ENCODE data around the gene CENPS. TPM values are rescaled to one million over a fixed set of nuclear protein-coding genes. Genes with fewer than 3 reads are reported as not detected.

CENPS gene
- total RNA-seq, 1 donor from 2014 or later, result 15.2 TPM

DNA sequence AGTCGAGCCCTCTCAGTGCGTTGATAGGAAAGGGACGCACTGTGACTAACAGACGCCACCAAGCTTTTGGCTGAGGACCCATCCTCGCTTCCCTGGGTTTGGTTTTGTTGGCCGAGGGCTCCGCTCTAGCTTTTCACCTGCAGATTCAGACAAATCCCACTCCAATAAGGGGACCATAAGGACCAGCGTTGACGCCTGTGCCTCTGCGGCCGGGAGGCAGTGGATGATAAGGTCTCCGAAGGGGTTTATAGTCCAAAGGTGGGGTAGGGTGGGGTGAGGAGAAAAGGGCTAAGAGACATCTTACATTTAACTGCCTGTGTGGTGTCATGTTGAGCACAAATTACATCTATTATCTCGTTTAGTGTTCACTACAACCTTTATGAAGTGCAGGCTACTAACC lies 45.3 kb downstream of the CENPS start:
- Mint-ChIP-seq H3K27ac (peak overlapping the region; percentile 86), H3K9me3 (no peaks in the 10 kb centered on the region), H3K4me1 (peaks cover 49% of the 10 kb centered on the region), H3K27me3 (no peaks in the 10 kb centered on the region), H3K4me3 (peak overlapping the region; percentile 95), H3K36me3 (ENCODE audit: low read depth) (peaks cover 10% of the 10 kb centered on the region)
- intact Hi-C loops (cut with micrococcal nuclease), result loop anchor here (10.0 kb wide), 1 partner anchor 1329 kb away; the partner anchor contains the start of genes CLCN6 and MTHFR
- no peak for TF ChIP-seq CTCF (IDR thresholded peaks at IDR 0.05)
- ChIA-PET POLR2A (interaction anchor here (0.5 to 1.5 kb wide), 4 partner anchors 17 to 1602 kb away, joined by 3 to 6 read pairs (median 4); partner anchors contain the start of gene CENPS), CTCF (no interaction called here)
- DNase-seq (no peak), ATAC-seq (ENCODE audit: low read depth) (no peak)

- POLR2A ChIA-PET, result no interaction called here
These were observed 49.1 kb downstream of the CENPS start for GRCh38 chr1:10479296-10479695.

DNA sequence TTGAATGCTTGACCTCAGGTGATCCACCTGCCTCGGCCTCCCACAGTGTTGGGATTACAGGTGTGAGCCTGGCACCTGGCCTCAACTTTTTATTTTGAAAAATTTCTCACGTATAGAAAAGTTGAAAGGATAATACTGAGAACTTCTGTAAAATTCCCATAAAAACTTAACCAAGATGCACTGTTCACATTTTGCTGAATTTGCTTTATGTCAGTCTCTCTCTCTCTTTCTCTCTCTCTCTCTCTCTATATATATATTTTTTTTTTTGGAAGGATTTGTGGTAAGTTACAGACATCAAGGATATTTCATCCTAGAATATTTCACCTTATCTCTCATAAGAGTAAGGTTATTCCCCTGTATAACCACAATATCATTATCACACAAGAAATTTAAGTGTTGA lies 50.4 kb downstream of the CENPS start:
- POLR2A ChIA-PET, result no interaction called here
- H3K27ac Mint-ChIP-seq, result no peak overlapping the region
- H3K4me3 Mint-ChIP-seq, result no peak overlapping the region
- no peak for TF ChIP-seq CTCF (IDR thresholded peaks at IDR 0.05)
- DNase-seq, result no peak
- H3K4me1 Mint-ChIP-seq, result peaks cover 12% of the 10 kb centered on the region
- CTCF ChIA-PET, result no interaction called here
- H3K27me3 Mint-ChIP-seq, result no peaks in the 10 kb centered on the region
- ATAC-seq (ENCODE audit: low read depth), result no peak
- peaks cover 14% of the 10 kb centered on the region for H3K36me3 Mint-ChIP-seq (ENCODE audit: low read depth)
- intact Hi-C loops (cut with micrococcal nuclease), result no loop called here
- H3K9me3 Mint-ChIP-seq, result no peaks in the 10 kb centered on the region

More at GRCh38 chr1:10479296-10479695, 49.1 kb downstream of the CENPS start:
- ATAC-seq (ENCODE audit: low read depth), result no peak
- no peaks in the 10 kb centered on the region for H3K27me3 Mint-ChIP-seq
- H3K4me3 Mint-ChIP-seq, result no peak overlapping the region
- CTCF ChIA-PET, result no interaction called here
- H3K9me3 Mint-ChIP-seq, result no peaks in the 10 kb centered on the region
- no peak for DNase-seq
- H3K36me3 Mint-ChIP-seq (ENCODE audit: low read depth), result peaks cover 11% of the 10 kb centered on the region
- H3K4me1 Mint-ChIP-seq, result peaks cover 20% of the 10 kb centered on the region
- TF ChIP-seq CTCF (IDR thresholded peaks at IDR 0.05), result no peak
- intact Hi-C loops (cut with micrococcal nuclease), result loop anchor here (10.0 kb wide), 1 partner anchor 1326 kb away; the partner anchor contains the start of genes CLCN6 and MTHFR
- H3K27ac Mint-ChIP-seq, result no peak overlapping the region

- intact Hi-C loops (cut with micrococcal nuclease), result no loop called here
- no peak for DNase-seq
- peaks cover 23% of the 10 kb centered on the region for H3K36me3 Mint-ChIP-seq (ENCODE audit: low read depth)
- no peak overlapping the region for H3K4me3 Mint-ChIP-seq
- no peak for TF ChIP-seq CTCF (IDR thresholded peaks at IDR 0.05)
- H3K4me1 Mint-ChIP-seq, result peaks cover under 1% of the 10 kb centered on the region
- POLR2A ChIA-PET, result no interaction called here
- no peaks in the 10 kb centered on the region for H3K9me3 Mint-ChIP-seq
- ATAC-seq (ENCODE audit: low read depth), result no peak
- CTCF ChIA-PET, result no interaction called here
- H3K27ac Mint-ChIP-seq, result no peak overlapping the region
- no peaks in the 10 kb centered on the region for H3K27me3 Mint-ChIP-seq
These were observed 54.3 kb downstream of the CENPS start for GRCh38 chr1:10484521-10484920.

DNA sequence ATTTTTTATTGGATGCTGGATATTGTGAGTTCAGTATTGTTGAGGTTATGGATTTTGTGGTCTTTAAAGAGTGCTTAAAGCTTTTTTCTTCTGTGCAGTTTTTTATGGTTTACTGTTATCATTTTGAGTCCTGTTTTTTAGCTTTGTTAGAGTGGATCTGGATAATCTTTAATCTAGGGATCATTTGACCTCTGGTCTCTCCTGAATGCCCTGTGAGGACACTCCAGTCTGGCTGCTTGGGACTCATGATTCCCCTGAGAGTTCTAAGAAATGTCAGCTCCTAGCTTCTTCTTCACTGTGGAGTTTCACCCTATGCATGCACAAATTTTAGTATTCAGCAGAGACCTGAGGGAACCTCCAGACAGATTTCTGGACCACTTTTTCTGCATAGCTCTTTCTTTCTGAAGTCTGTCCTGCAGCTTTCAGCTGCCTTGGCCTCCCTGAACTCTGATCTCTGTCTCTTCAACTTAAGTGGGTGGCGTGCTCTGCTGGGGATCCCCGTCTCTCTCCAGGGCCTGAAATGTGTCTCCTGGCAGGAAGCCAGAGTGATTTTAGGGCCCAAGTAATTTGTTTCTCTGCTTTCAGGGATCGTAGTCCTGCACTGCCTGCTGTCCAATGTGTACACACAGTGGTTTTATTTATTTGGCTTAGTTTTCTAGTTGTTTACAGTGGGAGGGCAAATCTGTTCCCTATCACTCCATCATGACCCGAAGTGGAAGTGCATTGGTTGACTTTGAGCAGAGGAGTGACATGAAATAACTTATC lies 59.2 kb downstream of the CENPS start:
- DNase-seq (no peak), ATAC-seq (ENCODE audit: low read depth) (no peak)
- peaks cover 20% of the 10 kb centered on the region for H3K36me3 Mint-ChIP-seq (ENCODE audit: low read depth)
- no peak overlapping the region for H3K4me3 Mint-ChIP-seq
- no peak overlapping the region for H3K27ac Mint-ChIP-seq
- TF ChIP-seq CTCF (IDR thresholded peaks at IDR 0.05), result no peak
- ChIA-PET CTCF (no interaction called here), POLR2A (interaction anchor here (0.5 kb wide), 1 partner anchor 1421 kb away, joined by 13 read pairs; no protein-coding TSS in a partner anchor)
- H3K9me3 Mint-ChIP-seq, result no peaks in the 10 kb centered on the region
- peaks cover 2% of the 10 kb centered on the region for H3K4me1 Mint-ChIP-seq
- no peaks in the 10 kb centered on the region for H3K27me3 Mint-ChIP-seq
- intact Hi-C loops (cut with micrococcal nuclease), result no loop called here
